Left lobe of liver (tissue), 2 donors: ENCODE results near the gene SAA1. TPM values are rescaled to one million over a fixed set of nuclear protein-coding genes. Genes with fewer than 3 reads are reported as not detected.

Experiments used
- ATAC-seq: fragments of 200-7000 bp; cut with Tn5 transposase; one replicate; pipeline ENCODE4 v1.9.1; 2020; ENCODE audit warnings: mild to moderate bottlenecking, moderate library complexity
- DNase-seq: peaks from one replicate; pipeline ENCODE4 v3.0.0-alpha.2; 2020; ENCODE audit warnings: low spot score
- total RNA-seq: library from RNA; stranded (reverse); gene quantifications from one replicate; pipeline ENCODE4 v1.2.1, GENCODE V29; 2021
- donor health status: DM: no; HTN: no; CAD: no; lungs with moderate emphysema.
- donor health status: DM: no; HTN: yes; CAD: no.

SAA1 gene
- total RNA-seq, 1 donor from 2014 or later = 34,062 TPM

GRCh38 chr11:18307461-18308139 is 41.5 kb downstream of the SAA1 start:
- DNase-seq (no peak), ATAC-seq (peak; percentile 22)

GRCh38 chr11:18308242-18308641 is 42.2 kb downstream of the SAA1 start:
- ATAC-seq (no peak), DNase-seq (no peak)

DNA sequence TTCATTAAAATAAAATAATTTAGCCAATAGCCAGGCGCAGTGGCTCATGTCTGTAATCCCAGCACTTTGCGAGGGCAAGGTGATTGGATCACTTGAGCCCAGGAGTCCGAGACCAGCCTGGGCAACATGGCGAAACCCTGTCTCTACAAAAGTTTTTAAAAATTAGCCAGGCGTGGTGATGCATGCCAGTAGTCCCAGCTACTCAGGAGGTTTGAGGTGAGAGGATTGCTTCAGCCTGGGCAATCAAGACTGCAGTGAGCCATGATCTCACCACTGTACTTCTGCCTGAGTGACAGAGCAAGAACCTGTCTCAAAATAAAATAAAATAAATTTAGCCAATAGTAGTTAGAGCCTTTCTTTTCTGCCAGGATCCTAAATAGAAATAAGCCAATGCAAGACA is 43.6 kb downstream of the SAA1 start:
- ATAC-seq = peak; percentile 81
- DNase-seq = peak; percentile 78

GRCh38 chr11:18310800-18311340 is 44.8 kb downstream of the SAA1 start:
- DNase-seq (peak; percentile 65), ATAC-seq (peak; percentile 50)

DNA sequence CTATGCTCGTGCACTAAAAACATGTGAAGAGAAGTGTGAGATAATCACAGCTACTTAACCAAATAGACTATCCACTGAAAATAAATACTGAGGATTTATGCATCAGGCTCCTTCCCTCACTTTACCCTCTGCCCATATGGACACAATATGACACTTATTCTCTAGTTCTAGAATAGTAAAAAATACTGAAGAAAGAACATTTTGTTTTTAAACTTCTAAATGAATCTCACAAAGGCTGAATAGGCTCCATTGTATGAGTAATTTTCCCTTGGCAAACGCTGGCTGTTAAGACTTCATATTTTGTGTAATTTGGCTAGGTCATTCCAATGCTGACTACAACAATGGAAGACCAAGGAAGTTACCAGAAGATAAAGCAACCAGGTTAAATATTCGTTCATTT is 45.9 kb downstream of the SAA1 start:
- no peak for ATAC-seq

DNA sequence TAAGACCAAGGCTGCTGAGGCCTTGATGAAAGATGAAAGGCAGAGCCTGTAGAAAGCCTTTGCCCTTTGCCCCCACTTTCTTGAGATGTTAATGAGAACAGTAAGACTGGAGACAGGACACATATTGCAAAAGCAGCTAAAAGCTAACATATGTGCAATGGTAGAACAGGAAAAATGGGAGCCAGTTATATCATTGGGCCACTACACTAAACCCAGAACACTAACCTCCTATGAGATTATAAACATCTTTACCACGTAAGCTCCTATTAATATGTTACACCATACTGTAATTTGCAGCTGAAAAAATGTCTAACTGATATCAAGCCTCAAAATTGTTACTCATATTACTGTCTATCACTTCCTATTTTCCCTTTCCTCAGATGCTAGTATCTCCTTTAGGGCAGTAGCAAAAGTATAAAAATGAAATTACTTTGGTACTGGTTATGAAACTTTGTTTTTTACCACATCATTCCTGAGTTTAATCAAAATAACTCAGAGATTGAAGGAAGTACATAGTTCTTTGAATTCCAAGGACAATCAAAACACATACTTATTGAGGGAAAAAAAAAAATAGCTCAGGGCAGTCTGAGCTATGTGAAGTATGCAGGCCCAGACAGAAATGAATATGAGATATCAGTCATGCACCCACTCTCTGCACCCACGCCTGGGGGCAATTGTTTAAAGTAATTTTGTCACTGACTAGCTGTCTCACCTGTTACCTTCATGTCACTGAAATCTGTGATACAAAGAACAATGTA is 46.8 kb downstream of the SAA1 start:
- no peak for DNase-seq
- ATAC-seq = no peak

More for the DNA sequence above, 45.9 kb downstream of the SAA1 start:
- DNase-seq = no peak

GRCh38 chr11:18313965-18314763 is 48.1 kb downstream of the SAA1 start:
- no peak for DNase-seq
- no peak for ATAC-seq

- DNase-seq = no peak
- no peak for ATAC-seq
Observed at GRCh38 chr11:18314784-18315523, 48.9 kb downstream of the SAA1 start.

GRCh38 chr11:18315893-18316292 is 49.8 kb downstream of the SAA1 start:
- ATAC-seq (no peak), DNase-seq (no peak)

DNA sequence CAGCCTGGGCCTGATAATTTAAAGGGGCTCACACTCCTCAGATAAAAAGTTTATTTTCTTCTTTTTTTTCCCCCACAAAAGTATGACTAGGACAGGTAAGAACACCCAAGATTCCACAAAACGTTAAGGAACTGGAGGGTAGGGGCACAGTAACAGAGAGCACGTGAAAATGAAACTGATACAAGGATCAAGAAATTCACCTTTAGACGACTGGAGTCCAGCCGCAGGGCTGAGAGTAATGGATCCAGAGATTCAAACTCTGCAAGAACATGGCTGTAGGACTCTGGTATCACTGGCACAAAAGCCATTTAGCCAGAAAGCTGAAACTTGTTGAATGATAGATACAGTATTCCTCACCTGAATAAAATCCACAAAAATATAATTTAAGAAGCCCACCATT is 51.5 kb downstream of the SAA1 start:
- DNase-seq (no peak), ATAC-seq (no peak)

Other genes with a start within 250 kb of the SAA1 start
- gene TPH1, start 220.0 kb upstream of the SAA1 start, total RNA-seq = 0.05 TPM
- gene SAAL1, start 160.2 kb upstream of the SAA1 start, total RNA-seq = 3.7 TPM
- not detected for gene MRGPRX3, start 133.7 kb upstream of the SAA1 start, total RNA-seq
- gene MRGPRX4, start 93.4 kb upstream of the SAA1 start, total RNA-seq = not detected
- 738 TPM for gene SAA4, start 29.5 kb upstream of the SAA1 start, total RNA-seq
- 26,068 TPM for gene SAA2, start 17.6 kb upstream of the SAA1 start, total RNA-seq
- 37.4 TPM for gene HPS5, start 55.9 kb downstream of the SAA1 start, total RNA-seq
- gene GTF2H1, start 56.3 kb downstream of the SAA1 start, total RNA-seq = 11.3 TPM
- gene LDHA, start 128.3 kb downstream of the SAA1 start, total RNA-seq = 450 TPM
- gene LDHC, start 146.1 kb downstream of the SAA1 start, total RNA-seq = not detected
- not detected for gene LDHAL6A, start 189.6 kb downstream of the SAA1 start, total RNA-seq